Hematopoietic multipotent progenitor cell treated with erythropoietin and hydrocortisone succinate and interleukin-3 and kit ligand, for 6 days (in vitro differentiated cells): ENCODE data around the gene PPP6R2.
"Not testable (repeated sequence)": the region's sequence is repeated elsewhere in the genome, so short reads cannot be mapped to it uniquely, and the experiment has no call there.

ENCODE experiments used
- DNase-seq: peaks from one replicate; pipeline ENCODE4 v3.0.0-alpha.2; 2015

Gene PPP6R2

GRCh38 chr22:50318698-50319411, 24.3 kb upstream of the PPP6R2 start:
- no peak for DNase-seq

GRCh38 chr22:50319503-50319951, 23.6 kb upstream of the PPP6R2 start:
- DNase-seq: no peak

- no peak for DNase-seq
Measured at GRCh38 chr22:50320116-50320515, 23.0 kb upstream of the PPP6R2 start.

DNA sequence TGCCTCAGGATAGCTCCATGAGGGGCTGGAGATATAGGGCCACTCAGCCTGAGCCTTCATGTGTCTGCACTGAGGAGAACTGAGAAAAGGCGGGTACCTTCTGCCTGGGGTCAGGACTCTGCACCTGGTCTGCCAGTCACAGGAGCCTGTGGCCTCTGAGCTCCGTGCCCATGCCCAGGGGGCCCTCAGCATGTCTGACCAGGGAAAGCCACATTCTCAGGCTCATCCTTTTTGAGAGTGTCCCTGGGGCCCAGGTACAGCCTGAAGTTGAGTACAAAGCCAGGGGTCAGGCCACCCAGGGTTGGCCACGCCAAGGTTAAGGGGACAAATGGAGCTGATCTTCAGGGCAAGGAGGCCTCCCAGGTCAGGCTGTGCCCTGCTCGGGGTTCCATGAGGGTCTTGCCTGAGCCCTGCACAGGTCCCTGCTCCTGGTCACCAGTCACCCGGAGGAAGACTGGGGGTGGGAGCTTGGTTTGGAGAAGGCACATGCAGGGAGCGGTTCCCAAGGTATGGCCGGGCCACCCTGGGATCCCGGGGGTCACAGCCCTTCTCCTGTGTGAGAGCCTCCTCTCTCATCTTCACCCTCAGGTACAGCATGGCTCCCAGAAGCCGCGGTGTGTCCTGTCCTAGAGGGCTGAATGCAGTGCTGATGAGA, 22.3 kb upstream of the PPP6R2 start:
- no peak for DNase-seq

- not testable (repeated sequence) for DNase-seq
Measured at GRCh38 chr22:50322382-50323104, 20.6 kb upstream of the PPP6R2 start.

- no peak for DNase-seq
Measured at GRCh38 chr22:50323900-50324299, 19.2 kb upstream of the PPP6R2 start.

DNA sequence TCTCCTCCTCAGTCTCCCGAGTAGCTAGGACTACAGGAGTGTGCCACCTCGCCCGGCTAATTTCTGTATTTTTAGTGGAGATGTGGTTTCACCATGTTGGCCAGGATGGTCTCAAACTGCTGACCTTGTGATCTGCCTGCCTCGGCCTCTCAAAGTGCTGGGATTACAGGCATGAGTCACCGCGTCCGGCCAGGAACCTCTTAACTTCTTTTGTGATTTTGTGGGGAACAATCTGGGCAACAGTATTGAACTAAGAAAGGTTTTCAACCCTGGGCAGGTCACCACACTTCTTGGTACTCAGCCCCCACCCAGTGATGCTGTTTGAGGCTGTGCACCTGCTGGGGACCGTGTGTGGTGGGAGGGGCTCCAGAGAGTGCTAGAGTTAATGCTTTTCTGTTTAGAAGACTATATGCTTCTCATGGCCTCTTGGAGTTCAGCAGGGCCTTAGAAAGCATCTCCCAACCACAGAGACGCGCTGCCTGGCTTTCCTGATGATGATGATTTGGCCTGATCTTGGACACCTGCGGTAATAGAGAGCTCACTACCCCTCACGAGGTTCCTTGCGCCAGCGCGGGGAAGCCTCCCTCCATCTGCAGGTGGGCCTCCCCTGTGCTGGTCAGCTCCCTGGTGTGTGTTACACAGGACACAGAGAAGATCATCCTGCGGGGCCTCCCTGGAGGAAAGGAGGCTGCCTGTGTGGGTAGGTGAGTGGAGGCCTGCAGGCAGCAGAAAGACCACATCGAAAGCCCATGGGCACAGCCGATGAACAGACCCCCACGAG, 17.5 kb upstream of the PPP6R2 start:
- no peak for DNase-seq

GRCh38 chr22:50326225-50326955, 16.7 kb upstream of the PPP6R2 start:
- DNase-seq: no peak

DNA sequence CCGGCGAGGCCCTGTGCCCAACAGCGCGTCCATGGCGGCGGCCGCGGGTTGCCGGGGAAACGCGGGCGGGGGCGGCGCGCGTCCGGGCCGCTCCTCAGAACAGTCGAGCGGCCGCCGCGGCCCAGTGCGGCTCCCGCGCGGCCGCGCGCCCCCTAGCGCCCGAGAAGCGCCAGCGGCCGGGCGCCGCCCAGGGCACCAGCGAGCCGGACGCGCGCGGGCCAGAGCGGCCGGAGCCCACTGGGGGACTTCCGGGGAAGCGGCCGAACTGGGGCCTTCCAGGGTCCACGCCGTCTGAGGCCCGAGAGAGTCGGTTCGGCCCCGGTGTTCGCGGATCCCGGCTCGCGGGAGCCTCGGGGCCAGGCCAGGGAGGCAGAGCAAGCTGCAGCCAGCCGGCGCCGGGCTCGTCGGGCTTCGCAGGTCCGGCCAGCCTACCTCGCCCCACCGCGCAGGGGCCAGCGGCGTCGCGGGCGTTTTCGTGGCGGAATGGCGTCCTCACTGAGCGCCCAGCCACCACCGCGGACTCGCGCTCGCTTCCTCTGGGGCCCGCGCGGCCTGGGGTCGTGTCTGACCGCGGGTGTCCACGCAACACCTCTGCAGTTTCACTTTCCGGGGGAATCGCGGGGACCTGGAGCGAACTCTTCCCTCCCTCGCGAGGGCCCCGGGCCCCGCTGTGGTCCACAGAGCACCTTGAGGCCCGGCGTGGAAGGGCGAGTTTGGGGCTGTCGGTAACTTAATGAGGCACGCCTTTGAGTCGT, 16.0 kb upstream of the PPP6R2 start, which contains the start of gene DENND6B:
DENND6B (minus strand) TSS at position 57 of the 755 bp plus-strand sequence; CDS start at position 33, 24 bp downstream.
- DNase-seq: peak; percentile 83

DNA sequence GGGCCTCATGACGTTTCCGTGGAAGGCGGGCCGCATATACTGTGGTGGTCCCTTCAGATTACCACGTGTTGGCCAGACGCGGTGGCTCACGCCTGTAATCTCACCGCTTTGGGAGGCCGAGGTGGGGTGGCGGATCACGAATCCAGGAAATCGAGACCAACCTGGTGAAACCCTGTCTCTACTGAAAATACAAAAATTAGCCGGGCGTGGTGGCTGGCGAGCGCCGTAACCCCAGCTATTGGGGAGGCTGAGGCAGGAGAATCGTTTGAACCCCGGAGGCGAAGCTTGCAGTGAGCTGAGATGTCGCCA, 15.5 kb upstream of the PPP6R2 start:
- no peak for DNase-seq

- DNase-seq: no peak
Measured at GRCh38 chr22:50329236-50329635, 13.9 kb upstream of the PPP6R2 start.

GRCh38 chr22:50334433-50334832, 8.7 kb upstream of the PPP6R2 start:
- DNase-seq: not testable (repeated sequence)

DNA sequence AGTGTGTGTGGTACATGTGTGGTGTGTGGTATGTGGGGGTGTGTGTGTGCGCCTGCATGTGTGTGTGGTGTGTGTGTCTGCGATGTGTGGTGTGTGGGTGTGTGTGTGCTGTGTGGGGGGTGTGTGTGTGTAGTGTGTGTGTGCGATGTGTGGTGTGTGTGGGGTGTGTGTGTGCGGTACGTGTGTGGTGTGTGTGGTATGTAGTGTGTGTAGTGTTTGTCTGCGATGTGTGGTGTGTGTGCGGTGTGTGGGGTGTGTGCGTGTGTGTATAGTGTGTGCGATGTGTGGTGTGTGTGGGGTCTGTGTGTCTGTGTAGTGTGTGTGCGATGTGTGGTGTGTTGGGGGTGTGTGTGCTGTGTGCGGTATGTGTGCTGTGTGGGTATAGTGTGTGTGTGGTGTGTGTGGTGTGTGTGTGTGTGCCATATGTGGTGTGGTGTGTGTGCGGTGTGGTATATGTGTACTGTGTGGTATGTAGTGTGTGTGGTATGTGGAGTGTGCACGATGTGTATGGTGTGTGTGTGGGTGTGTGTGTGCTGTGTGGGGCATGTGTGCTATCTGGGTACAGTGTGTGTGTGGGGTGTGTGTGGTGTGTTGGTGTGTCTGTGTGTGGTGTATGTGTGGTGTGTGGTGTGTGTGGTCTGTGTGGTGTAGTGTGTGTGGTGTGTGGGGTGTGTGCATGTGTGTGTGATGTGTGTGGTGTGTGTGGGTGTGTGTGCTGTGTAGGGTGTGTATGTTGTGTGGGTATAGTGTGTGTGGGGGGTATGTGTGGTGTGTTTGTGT, 5.7 kb upstream of the PPP6R2 start:
- no peak for DNase-seq

GRCh38 chr22:50338042-50338573, 5.0 kb upstream of the PPP6R2 start:
- DNase-seq: no peak

GRCh38 chr22:50338860-50339462, 4.2 kb upstream of the PPP6R2 start:
- no peak for DNase-seq

DNA sequence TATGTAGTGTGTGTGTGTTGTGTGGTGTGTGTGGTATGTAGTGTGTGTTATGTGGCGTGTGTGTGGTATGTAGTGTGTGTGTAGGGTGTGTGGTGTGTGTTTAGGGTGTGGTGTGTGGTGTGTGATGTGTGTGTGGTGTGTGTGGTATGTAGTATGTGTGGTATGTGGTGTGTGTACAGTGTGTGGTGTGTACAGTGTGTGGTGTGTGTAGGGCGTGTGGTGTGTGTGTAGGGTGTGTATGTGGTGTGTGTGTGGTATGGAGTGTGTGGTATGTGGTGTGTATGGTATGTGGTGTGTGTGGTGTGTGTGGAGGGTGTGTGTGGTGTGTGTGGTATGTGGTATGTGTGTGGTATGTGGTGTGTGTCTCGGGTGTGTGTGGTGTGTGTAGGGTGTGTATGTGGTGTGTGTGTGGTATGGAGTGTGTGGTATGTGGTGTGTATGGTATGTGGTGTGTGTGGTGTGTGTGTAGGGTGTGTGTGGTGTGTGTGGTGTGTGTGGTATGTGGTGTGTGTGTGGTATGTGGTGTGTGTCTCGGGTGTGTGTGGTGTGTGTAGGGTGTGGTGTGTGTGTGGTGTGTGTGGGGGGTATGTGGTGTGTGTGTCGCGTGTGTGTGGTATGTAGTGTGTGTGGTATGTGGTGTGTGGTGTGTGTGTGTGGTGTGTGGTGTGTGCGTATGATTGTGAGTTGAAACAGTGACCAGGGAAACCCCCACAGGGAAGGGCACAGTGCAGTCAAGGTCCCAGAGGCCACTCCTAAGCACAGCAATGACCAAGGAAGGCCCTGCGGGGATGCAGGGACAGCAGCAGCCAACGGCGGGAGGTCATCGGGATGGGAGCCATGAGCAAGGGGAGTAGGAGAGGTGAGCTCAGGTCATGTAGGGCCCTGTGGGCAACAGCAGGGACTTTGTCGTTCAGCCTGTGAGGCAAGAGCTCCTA, 2.9 kb upstream of the PPP6R2 start:
- peak; percentile 25 for DNase-seq

GRCh38 chr22:50341977-50342650, 1.0 kb upstream of the PPP6R2 start:
- DNase-seq: peak; percentile 95

DNA sequence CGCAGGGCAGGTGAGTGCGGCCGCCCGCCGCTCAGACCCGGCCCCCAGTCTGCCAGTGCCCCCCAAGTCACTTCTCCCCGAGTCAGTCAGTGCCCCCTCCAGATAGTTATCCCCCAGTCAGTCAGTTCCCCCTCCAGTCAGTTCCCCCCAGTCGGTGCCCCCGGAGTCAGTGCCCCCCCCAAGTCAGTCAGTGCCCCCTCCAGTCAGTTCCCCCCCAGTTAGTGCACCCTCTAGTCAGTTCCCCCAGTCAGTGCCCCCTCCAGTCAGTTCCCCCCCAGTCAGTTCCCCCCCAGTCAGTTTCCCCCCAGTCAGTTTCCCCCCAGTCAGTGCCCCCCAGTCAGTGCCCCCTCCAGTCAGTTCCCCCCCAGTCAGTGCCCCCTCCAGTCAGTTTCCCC, 411 bp downstream of the PPP6R2 start:
- peak; percentile 44 for DNase-seq
